ENCODE measurements around the gene GSAP. TPM values are rescaled to one million over a fixed set of nuclear protein-coding genes. Genes with fewer than 3 reads are reported as not detected.
A peak's percentile ranks its signal among the peaks of the same experiment; 100 is the strongest.
"Not testable (repeated sequence)": the region's sequence is repeated elsewhere in the genome, so short reads cannot be mapped to it uniquely, and the experiment has no call there.

GSAP gene, protein sequence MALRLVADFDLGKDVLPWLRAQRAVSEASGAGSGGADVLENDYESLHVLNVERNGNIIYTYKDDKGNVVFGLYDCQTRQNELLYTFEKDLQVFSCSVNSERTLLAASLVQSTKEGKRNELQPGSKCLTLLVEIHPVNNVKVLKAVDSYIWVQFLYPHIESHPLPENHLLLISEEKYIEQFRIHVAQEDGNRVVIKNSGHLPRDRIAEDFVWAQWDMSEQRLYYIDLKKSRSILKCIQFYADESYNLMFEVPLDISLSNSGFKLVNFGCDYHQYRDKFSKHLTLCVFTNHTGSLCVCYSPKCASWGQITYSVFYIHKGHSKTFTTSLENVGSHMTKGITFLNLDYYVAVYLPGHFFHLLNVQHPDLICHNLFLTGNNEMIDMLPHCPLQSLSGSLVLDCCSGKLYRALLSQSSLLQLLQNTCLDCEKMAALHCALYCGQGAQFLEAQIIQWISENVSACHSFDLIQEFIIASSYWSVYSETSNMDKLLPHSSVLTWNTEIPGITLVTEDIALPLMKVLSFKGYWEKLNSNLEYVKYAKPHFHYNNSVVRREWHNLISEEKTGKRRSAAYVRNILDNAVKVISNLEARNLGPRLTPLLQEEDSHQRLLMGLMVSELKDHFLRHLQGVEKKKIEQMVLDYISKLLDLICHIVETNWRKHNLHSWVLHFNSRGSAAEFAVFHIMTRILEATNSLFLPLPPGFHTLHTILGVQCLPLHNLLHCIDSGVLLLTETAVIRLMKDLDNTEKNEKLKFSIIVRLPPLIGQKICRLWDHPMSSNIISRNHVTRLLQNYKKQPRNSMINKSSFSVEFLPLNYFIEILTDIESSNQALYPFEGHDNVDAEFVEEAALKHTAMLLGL
- 9.9 TPM for total RNA-seq (ENCODE audit: insufficient read depth, low replicate concordance)

DNA sequence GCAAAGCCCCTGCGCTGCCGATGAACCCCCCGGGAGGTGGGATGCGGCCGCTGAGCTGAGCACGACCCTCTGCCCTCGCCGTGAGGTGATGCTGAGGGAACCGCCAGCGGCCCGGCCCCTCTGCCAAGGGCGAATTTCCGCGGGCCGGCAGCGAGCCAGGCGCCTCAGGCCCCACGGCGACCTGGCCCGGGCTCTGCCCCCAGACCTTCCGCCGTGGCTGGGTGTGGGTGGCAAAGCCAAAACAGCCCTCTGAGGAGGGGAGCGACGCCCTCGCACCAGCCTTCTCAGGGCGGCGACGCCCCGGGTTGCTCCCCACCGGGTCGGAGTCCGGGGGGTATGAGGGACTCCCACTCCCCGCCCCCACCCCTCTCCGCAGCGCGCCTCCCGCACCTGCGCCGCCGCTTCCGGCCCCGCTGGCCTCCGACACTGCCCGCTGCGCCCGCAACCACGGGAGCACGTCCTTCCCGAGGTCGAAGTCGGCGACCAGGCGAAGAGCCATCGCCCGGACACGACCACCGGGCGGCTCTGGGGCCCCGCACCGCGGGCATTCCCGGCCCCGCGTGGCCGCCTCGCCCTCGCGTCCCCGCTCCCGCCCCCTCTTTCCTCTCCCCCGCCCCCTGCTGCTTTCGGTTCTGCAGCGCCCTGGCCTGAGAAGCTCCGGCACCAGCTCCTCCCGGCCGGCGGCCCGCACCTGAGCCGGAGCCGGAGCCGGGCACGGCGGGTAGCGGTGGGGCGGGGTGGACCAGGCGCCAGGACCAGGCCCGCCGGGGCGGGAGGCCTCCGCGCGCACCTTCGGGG lies at the start of gene GSAP:
Gene GSAP (minus strand): TSS at position 527 of the 798 bp plus-strand sequence. CDS start 28 bp downstream, at position 499.
- DNase-seq (ENCODE audit: low spot score) = peak; percentile 28

DNA sequence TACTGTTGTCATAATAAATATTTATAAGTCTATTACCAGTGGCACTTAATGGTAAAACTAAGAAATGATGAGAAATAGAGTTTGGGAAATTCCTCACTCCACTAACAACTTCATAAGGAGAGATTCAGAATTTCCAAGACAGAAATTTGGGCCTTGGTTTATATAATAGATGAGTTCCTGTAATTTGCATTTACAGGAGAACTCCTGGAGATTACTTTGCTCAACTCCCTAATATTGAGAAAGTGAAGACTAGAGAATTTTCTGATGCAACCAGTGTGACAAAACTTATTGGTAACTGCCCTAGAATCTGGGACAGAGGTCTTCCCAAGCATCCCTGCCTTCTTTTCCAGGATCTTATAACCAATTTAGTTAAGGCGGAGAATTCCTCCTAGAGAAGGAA lies 49.1 kb upstream of the GSAP start:
- DNase-seq (ENCODE audit: low spot score) = no peak

DNA sequence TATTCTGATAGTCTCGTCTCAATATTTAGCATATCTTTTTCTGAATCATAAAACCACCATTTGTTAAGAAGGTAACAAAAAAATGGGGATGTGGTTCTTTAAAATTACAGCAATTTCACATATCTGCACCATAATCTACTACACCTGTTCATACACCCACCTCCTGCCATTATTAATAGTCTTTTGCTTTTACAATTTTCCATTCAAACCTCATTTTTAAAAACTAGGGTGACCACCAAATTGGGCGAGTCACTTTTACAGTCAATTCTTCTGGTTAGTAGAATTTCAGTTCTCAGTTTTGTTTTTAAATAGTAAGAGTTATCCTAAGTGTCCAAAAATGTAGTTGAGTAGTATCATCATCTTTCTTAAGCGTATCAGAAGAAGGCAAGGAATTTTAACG lies 48.4 kb upstream of the GSAP start:
- no peak for DNase-seq (ENCODE audit: low spot score)

DNA sequence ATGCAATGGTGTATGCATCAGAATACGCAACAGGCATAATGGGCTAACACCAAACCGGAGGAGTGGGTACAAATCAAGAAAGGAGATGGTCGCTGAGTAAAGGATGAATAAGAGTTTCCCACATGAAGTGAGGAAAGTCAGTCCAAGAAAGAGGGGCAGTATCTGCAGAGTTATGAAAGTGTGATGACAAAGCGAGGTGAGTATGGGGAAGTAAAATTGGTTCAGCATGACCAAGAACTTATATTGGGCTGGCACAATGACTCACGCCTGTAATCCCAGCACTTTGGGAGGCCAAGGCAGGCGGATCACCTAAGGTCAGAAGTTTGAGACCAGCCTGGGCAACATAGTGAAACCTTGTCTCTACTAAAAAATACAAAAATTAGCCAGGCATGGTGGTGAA lies 47.5 kb upstream of the GSAP start:
- not testable (repeated sequence) for DNase-seq (ENCODE audit: low spot score)

DNA sequence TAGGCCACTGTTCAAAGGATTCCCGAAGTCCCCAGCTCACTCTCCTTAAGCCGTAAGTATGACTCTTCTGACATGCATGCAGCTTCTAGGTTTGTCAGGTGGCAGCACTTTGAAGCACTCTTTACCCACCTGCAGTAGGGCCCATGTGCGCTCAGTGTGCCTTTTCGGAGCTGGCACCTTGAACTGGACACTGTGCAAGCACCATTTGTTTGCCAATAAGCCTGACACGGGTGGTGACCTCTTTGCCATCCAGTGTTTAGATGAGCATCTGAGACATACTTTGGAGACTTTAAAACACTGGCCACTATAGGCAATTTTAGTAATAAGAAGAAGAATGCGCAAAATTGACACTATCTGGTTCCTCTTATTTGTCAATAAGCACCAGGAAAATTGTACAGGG lies 45.7 kb upstream of the GSAP start:
- no peak for DNase-seq (ENCODE audit: low spot score)

DNA sequence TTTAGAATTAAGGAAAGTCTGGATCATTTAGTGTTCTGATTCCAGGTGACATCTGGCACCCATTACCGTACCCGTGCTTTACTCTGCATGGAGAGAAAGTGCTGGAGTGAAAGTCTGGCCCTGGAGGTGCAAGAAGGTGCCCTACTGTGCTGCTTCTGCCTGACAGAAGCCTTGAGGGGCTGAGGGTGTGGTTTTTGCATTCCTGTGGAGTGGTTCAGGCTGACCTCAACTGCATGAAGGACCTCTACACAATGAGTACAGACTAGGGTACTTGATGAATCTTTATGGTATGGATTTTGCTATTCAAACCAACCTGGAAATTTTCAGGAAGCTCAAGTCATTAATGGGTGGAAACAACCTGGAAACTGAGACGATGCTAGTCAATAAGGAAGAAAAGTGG lies 45.1 kb upstream of the GSAP start:
- no peak for DNase-seq (ENCODE audit: low spot score)

DNA sequence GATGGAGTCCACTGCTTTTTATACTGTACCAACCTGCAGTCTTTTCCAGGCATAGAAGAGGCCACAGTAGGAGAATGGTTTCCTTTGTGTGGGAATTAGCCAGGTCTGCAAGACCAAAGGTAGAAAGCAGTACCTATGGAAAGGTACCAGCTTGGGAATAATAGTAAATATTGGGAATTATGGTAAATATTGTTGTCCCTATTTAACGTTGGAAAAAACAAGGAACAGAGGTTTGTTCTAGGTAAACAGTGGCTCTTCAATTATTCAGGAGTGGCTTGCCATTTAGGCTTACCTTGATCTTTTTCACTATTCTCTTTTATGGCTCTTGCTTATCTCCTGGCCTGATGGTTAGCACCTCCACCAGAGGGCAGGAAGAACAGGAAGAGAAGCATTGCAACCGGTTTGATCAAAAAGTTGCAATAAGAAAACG lies 43.9 kb upstream of the GSAP start:
- DNase-seq (ENCODE audit: low spot score) = no peak

DNA sequence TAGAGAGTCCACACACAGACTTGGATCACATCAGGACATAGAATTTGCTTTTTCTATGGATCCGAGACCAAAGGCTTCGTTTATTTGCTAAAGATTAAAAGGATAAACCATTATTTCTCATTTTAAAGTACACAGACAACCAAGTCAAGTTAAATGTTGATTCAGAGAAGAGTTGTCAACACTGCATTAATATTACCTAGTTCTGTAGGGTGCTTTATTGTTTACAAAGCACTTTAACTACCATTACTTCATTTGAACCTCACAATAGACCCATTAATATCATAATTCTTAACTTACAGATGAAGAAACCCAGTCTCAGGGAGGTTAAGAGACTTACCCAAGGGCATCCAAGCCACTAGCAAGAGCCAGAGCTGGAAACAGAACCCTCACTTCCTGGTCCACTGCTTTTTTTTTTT lies 43.2 kb upstream of the GSAP start:
- DNase-seq (ENCODE audit: low spot score) = no peak

DNA sequence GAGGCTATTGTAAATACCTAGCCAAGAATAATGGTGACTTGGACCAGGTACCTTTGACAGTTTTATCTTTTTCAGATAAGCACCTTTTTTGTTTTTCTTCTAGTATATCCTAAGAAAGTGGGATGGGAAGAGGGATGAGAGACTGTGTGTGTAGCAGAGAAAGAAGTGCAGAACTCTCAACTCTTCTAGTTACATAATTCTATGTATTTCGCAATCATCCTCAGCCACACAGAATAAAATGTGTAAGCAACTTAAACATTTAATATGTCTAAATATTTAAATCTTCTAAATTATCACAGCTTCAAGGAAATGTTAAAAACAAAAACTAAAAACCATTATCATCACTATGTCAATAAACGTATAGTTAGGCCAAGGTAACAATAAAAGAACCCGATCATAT lies 42.6 kb upstream of the GSAP start:
- no peak for DNase-seq (ENCODE audit: low spot score)

DNA sequence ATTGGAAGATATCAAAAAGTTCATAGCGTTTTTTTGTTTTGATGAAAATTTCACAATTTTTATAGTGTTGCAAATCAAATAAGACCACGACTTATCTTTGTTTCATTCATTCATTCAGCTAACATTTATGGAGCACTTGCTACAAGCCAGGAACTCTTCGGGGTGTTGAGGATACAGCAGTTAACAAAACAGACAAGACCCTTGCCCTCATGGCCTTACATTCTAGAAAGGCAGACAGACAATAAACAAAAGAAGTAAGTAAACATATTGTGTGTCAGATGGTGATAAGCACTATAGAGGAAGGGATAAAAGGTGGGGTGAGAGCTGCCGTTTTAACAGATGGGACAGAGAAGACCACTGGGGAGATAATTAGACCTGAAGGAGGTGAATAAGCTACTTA lies 41.6 kb upstream of the GSAP start:
- no peak for DNase-seq (ENCODE audit: low spot score)

DNA sequence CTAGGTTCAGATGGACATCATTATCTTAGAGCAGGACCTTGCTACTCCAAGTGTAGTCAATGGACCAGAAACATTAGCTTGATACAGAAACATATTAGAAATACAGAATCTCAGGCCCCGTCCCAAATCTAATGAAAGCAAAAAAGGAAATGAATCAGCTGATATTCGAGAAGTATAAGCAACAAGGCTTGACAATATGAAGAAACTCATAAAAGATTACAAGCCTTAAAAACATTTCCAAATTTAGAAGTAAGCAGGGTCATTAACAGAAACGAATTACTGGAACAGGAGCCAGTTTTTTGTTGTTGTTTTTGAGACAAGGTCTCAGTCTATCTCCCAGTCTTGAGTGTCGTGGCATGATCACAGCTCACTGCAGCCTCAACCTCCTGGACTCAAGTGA lies 40.5 kb upstream of the GSAP start:
- DNase-seq (ENCODE audit: low spot score) = no peak

DNA sequence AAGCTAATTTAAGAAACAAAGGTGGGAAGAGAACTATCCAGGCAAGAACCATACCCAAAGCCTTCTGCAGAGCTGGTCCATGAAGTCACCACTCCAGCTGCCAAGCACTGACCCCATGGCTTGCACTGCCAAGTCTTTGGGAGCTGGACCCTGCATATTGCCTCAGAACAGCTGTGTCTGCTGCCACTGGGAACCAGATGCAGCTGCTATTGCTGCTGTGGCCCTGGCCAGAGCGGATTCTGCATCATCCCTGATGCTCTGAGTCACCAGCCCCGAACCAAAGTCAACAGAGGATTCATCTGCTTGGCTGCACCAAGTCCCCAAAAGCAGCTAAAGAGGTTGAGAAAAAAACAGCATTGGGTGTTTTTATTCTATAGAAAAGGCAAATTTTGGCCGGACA lies 39.2 kb upstream of the GSAP start:
- DNase-seq (ENCODE audit: low spot score) = no peak

DNA sequence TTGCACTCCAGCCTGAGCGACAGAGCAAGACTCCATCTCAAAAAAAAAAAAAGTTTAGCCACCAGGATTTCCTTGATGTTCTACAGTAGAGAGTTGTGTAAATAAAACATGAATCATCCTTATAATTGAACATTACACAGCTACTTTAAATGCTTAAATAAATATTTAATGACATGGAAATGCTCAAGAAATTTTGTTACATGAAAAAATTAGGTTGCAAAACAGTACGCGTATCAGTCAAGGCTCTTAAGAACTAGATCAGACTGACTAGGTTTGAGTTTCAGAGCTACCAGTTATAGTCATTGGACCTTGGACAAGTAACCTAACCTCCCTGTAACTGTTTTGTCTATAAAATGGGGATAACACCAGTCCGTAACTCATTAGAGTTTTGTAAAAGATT lies 38.7 kb upstream of the GSAP start:
- DNase-seq (ENCODE audit: low spot score) = no peak

DNA sequence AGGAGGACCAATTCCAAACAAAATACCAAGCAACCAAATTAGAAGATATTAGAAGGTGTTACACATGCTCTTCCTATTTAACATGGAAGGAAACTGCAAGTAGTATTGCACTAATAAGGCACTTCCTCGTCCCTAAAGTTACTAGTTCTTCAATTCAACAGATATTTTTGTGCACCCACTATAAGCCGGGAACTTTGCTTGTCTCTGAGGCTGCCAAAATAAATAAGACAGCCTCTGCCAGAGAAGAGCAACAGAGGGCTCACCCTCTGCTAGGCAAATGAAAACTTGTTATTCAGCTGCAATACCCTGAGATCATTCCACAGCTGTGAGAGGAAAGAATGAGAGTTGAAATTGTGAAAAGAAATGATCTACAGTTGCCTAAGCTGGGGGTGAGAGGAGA lies 37.4 kb upstream of the GSAP start:
- no peak for DNase-seq (ENCODE audit: low spot score)

DNA sequence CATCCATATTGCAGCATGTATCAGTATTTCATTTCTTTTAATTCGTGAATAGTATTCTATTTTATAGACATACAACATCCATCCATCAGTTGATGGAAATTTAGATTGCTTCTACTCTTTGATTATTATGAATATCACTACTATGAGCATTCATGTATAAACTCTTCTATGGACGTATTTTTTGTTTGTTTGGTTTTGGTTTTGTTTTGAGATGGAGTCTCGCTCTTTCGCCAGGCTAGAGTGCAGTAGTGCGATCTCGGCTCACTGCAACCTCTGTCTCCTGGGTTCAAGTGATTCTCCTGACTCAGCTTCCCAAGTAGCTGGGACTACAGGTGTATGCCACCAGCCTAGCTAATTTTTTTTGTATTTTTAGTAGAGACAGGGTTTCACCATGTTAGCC lies 35.8 kb upstream of the GSAP start:
- not testable (repeated sequence) for DNase-seq (ENCODE audit: low spot score)

DNA sequence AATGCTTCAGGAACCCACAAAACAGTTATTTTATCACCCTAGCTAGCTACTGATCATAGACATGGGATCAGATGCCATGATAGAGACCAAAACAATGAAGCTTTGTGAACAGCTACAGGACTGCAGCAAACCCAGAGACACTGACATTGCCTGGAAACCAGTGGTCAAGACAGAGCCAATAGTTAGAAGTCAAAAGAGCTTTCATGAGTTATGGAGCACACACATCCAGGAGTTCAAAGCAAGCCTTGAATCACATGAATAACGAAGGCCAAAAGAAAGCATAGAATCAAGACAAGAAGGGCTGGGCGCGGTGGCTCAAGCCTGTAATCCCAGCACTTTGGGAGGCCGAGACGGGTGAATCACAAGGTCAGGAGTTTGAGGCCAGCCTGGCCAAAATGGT lies 34.5 kb upstream of the GSAP start:
- no peak for DNase-seq (ENCODE audit: low spot score)

DNA sequence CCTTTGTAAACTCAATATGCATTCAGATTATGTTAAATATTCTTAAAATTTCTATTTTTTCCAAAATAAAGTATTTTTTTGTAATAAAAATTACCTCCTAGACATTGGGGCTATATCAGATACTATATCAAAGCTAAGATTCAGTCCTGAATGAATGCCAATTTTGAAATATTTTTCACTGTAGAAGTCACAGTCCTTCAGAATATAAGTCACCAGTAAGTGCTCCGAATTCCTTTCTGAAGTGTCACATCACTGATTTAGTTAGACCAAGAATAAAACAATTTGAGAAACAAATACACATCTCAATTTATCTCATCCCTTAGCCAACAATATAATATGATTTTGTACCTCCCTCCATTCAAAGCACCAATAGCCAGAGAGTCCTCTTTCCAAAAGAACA lies 33.9 kb upstream of the GSAP start:
- no peak for DNase-seq (ENCODE audit: low spot score)

DNA sequence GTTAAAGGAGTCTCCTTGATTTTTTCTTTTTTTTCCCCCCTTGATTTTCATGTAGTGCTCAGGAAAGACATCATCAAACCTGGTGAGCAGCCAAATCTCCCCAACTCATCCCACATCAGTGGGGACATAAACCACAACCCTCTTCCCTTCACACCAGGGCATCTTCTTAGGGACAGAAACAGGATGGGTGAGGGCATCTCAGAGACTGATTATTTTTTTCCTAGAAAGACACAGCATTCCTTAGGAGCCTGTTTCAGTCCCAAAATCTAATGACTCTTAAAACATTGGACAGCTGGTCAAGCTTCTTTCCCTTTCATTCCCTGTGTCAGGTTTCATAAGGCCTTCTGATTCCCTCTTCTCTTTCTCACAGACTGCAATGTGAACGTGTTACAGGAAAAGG lies 31.5 kb upstream of the GSAP start:
- DNase-seq (ENCODE audit: low spot score) = no peak

DNA sequence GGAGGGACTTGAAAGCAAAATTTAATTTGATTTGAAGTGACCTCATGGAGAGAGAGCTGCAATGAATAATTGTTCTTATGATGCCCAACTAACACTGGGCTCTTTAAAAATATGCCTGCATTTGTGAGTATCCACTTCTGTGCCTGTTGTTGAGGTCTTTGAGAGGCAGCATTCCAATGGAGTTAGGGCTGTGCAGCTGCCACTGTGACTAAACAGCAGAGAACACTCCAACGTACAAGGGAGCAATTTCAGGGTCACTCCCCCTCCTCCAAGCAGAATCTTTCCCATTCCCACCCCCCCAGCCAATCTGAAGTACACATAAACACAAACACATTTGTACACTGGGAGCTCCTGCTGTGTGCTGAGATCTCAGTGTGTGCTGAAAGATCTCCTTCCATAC lies 28.0 kb upstream of the GSAP start:
- no peak for DNase-seq (ENCODE audit: low spot score)

DNA sequence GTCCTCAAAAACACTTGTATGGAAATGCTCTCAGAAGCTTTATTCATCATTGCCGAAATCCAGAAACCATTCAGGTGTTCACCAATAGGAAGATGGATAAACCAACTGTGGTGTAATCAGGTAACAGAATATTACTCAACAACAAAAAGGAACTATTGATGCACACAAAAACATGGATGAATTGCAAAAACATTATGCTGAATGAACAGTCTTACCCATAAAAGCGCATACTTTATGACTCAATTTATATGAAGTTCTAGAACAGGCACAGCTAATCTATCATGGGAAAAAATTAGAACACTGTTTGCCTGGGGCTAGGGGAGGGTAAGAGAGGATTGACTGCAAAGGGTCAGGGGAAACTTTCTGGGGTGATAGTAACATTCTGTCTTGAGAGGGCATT lies 26.9 kb upstream of the GSAP start:
- no peak for DNase-seq (ENCODE audit: low spot score)

DNA sequence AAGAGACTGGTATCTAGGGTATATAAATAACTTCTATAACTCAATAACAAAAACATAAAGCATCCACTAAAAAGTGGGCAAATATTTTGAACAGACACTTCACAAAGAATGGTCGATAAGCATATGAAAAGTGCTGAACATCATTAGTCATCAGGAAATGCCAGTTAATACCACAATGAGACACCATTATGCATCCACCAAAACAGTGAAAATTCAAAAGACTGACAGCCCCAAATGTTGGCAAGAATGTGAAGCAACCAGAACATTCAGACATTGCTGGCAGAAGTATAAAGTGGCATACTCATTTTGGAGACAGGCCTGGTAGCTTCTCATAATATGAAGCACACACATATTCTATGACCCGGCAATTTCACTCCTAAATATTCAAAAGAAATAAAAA lies 26.5 kb upstream of the GSAP start:
- no peak for DNase-seq (ENCODE audit: low spot score)

DNA sequence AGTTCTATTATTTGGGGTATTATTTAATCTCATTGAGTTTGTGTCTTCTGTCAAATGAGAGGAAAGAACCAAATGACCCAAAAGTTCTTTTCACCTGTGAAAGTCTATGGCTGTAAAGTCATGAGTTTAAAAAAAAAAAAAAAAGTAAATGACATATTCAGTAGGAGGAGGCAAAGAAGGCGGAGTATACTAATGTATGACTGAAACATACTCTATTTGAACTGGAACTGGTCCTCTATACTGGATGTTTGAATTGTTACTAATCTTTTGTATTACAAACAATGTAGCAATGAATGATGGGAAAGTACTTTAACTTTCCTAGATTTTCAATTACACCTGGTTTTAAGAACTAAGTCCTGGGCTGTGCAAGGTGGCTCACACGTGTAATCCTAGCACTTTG lies 24.9 kb upstream of the GSAP start:
- DNase-seq (ENCODE audit: low spot score) = no peak
